Endothelial cell of umbilical vein (primary cell): Measurements from ENCODE around the gene UCKL1. TPM values are rescaled to one million over a fixed set of nuclear protein-coding genes. Genes with fewer than 3 reads are reported as not detected.

Experiments used
- BruUV-seq: library from RNA; stranded (reverse); fragments of 400-500 nt; replicated peaks from 2 replicates; lab custom pipeline; 2021; lab: Mats Ljungman, UMichigan
- CTCF ChIA-PET: fragments of 300-600, 350-600 bp; sonication (Branson Sonifier 250); formaldehyde crosslinking; loops from one replicate; lab custom pipeline; 2021; ENCODE audit warnings: antibody characterized with exemption, inconsistent platforms; lab: Charles Lee
- POLR2A ChIA-PET: fragments of 300-600, 350-600 bp; sonication (Branson Sonifier 250); formaldehyde crosslinking; loops from one replicate; lab custom pipeline; 2021; ENCODE audit warnings: antibody characterized with exemption, inconsistent platforms; lab: Charles Lee
- DNase-seq: peaks from one replicate; pipeline ENCODE4 v3.0.0-alpha.2; 2011; ENCODE audit warnings: low read depth, low spot score
- FAIRE-seq: peaks from 2 replicates; lab custom pipeline; 2011; peaks lifted over from hg19 to GRCh38; lab: Jason Lieb, UNC
- H2AFZ ChIP-seq: 2 replicates; pipeline ENCODE4 v1.6.0; 2012; ENCODE audit warnings: low read depth, low read length, control low read depth, inconsistent platforms
- H3K27ac ChIP-seq: 2 replicates; pipeline ENCODE4 v1.5.1; 2011; ENCODE audit warnings: low read depth, mild to moderate bottlenecking, control low read depth, low read length, moderate library complexity; ENCODE audit not compliant: insufficient read depth
- H3K27me3 ChIP-seq, 2 experiments: 2 replicates each; pipeline versions ENCODE4 v1.6.0 to v1.6.1; 2011; ENCODE audit warnings: low read length in 2 of 2, mixed read lengths in 1 of 2; ENCODE audit not compliant: control insufficient read depth in 2 of 2, insufficient read depth in 2 of 2
- H3K36me3 ChIP-seq, 2 experiments: 2 replicates in 1 of 2; 3 replicates in 1 of 2; pipeline ENCODE4 v1.5.1; 2011; ENCODE audit warnings: low read length in 2 of 2, mild to moderate bottlenecking in 1 of 2, moderate library complexity in 1 of 2; ENCODE audit not compliant: control insufficient read depth in 2 of 2, insufficient read depth in 2 of 2; ENCODE audit errors: extremely low read depth in 1 of 2
- H3K4me1 ChIP-seq: 3 replicates; pipeline ENCODE4 v1.5.1; 2011; ENCODE audit warnings: mild to moderate bottlenecking, low read length; ENCODE audit not compliant: control insufficient read depth, insufficient read depth; ENCODE audit errors: extremely low read depth
- H3K4me2 ChIP-seq: 2 replicates; pipeline ENCODE4 v1.6.1; 2011; ENCODE audit warnings: low read length, control low read depth, mixed read lengths; ENCODE audit not compliant: insufficient read depth
- H3K4me3 ChIP-seq, 3 experiments: fragments of 200-600 bp in 1 of 3; sonication (generic), shearing (Covaris generic) in 1 of 3; replicated peaks in 1 of 3; 2 replicates each; pipeline ENCODE4 v1.5.1; 2011 to 2016; ENCODE audit warnings: control low read depth in 3 of 3, low read length in 3 of 3, mild to moderate bottlenecking in 2 of 3, inconsistent platforms in 1 of 3, low read depth in 1 of 3, moderate library complexity in 1 of 3; ENCODE audit not compliant: insufficient read depth in 1 of 3
- H3K79me2 ChIP-seq: 2 replicates; pipeline ENCODE4 v1.6.0; 2012; ENCODE audit warnings: low read length, inconsistent platforms; ENCODE audit not compliant: control insufficient read depth, insufficient read depth
- H3K9ac ChIP-seq: replicated peaks from 2 replicates; pipeline ENCODE3; 2011; ENCODE audit warnings: low read length, control low read depth; ENCODE audit not compliant: insufficient read depth; ENCODE audit errors: extremely low read depth
- H3K9me1 ChIP-seq: replicated peaks from 3 replicates; pipeline ENCODE4 v1.6.0; 2011; ENCODE audit warnings: mild to moderate bottlenecking, low read length; ENCODE audit not compliant: control insufficient read depth, insufficient read depth; ENCODE audit errors: extremely low read depth
- H3K9me3 ChIP-seq: replicated peaks from 2 replicates; pipeline ENCODE4 v1.5.1; 2012; ENCODE audit warnings: low read length, inconsistent platforms; ENCODE audit not compliant: control insufficient read depth, insufficient read depth
- H4K20me1 ChIP-seq: replicated peaks from 2 replicates; pipeline ENCODE3; 2011; ENCODE audit warnings: mild to moderate bottlenecking, low read length; ENCODE audit not compliant: control insufficient read depth, insufficient read depth; ENCODE audit errors: extremely low read depth
- MAX ChIP-seq: IDR thresholded peaks from 2 replicates; pipeline ENCODE4 v1.6.1; 2011; ENCODE audit not compliant: insufficient read depth, insufficient read length
- POLR2A ChIP-seq: IDR thresholded peaks from 2 replicates; pipeline ENCODE4 v1.6.1; 2012; ENCODE audit warnings: low read depth, mild to moderate bottlenecking, control low read depth, low read length
- POLR2AphosphoS5 ChIP-seq: IDR thresholded peaks from 2 replicates; pipeline ENCODE4 v1.6.1; 2012; ENCODE audit warnings: low read depth, mild to moderate bottlenecking, control low read depth, low read length, moderate library complexity; ENCODE audit not compliant: insufficient read depth
- dilution Hi-C: fragments of 300-500 bp; cut with MboI; formaldehyde crosslinking; loops from one replicate; pipeline ENCODE4 v1.15.0; 2019; ENCODE audit warnings: low sequenced_read_pairs; ENCODE audit not compliant: extremely low pct_ligation_motif_present
- intact Hi-C: fragments of 100-400 bp; cut with micrococcal nuclease; formaldehyde crosslinking; loops from one replicate; pipeline ENCODE4 v1.10.0; 2022
- polyA plus RNA-seq, 4 experiments: library from polyadenylated mRNA; depleted of rRNA in 3 of 4; stranded (reverse) in 3 of 4; unstranded in 1 of 4; fragments of >200 nt; gene quantifications; 2 replicates each; pipeline versions ENCODE4 v1.2.1 to v1.2.3, GENCODE V29; 2011 to 2012; ENCODE audit warnings: missing spikeins in 1 of 4
- total RNA-seq: library from RNA; stranded (reverse); gene quantifications from 2 replicates; pipeline ENCODE4 v1.2.3, GENCODE V29; 2021

Gene UCKL1
- total and polyA plus RNA-seq, 2 donors (not counting 3 experiments of a cell fraction or from before 2014, with no cell fraction given): 51.1 to 78.8 TPM

- FAIRE-seq: peak; percentile 62
- dilution Hi-C loops: no loop called here
Measured at GRCh38 chr20:63941282-63942081, 14.7 kb downstream of the UCKL1 start.

GRCh38 chr20:63940472-63941266, 15.5 kb downstream of the UCKL1 start:
- FAIRE-seq (no peak), DNase-seq (no peak)
- Histone ChIP-seq H3K9me1 (no peaks in the 10 kb centered on the region), H3K4me2 (no peak overlapping the region), H3K9ac (no peak overlapping the region), H3K9me3 (no peaks in the 10 kb centered on the region), H3K27me3 (no peaks in the 10 kb centered on the region), H4K20me1 (no peaks in the 10 kb centered on the region), H3K79me2 (peaks cover 8% of the 10 kb centered on the region), H3K4me3 (no peak overlapping the region), H3K4me1 (peaks cover 14% of the 10 kb centered on the region), H2AFZ (no peak overlapping the region), H3K27ac (no peak overlapping the region), H3K36me3 (peaks cover 8 to 41% of the 10 kb centered on the region in 2 experiments)
- ChIA-PET CTCF (interaction anchor here (1.3 to 1.4 kb wide), 2 partner anchors 33 kb away, joined by 4 to 7 read pairs; no protein-coding TSS in a partner anchor), POLR2A (no interaction called here)
- BruUV-seq: no TSS peak
- intact Hi-C loops: no loop called here
- no peak for TF ChIP-seq MAX
- dilution Hi-C loops: no loop called here

More at GRCh38 chr20:63941282-63942081, 14.7 kb downstream of the UCKL1 start:
- POLR2A ChIA-PET: no interaction called here
- DNase-seq: no peak
- no peaks in the 10 kb centered on the region for H4K20me1 ChIP-seq
- no TSS peak for BruUV-seq
- intact Hi-C loops: loop anchor here (1.0 kb wide), 1 partner anchor 421 kb away; the partner anchor contains the start of gene PPDPF
- H3K4me3 ChIP-seq: no peak overlapping the region
- H3K9ac ChIP-seq: no peak overlapping the region
- H3K4me1 ChIP-seq: peaks cover 14% of the 10 kb centered on the region
- peaks cover 8 to 42% of the 10 kb centered on the region in 2 experiments for H3K36me3 ChIP-seq
- H3K9me1 ChIP-seq: no peaks in the 10 kb centered on the region
- H3K79me2 ChIP-seq: peaks cover 3% of the 10 kb centered on the region
- H3K27me3 ChIP-seq: no peaks in the 10 kb centered on the region
- H3K27ac ChIP-seq: no peak overlapping the region
- no peak overlapping the region for H2AFZ ChIP-seq
- TF ChIP-seq POLR2A: no peak
- peak; percentile 4 for TF ChIP-seq POLR2AphosphoS5
- no peak overlapping the region for H3K4me2 ChIP-seq
- H3K9me3 ChIP-seq: no peaks in the 10 kb centered on the region
- CTCF ChIA-PET: interaction anchor here (0.6 to 1.3 kb wide), 3 partner anchors 32 to 445 kb away, joined by 3 to 7 read pairs (median 3); no protein-coding TSS in a partner anchor
